GM18858 (cell line): ENCODE measurements around the gene MRPS15.

ENCODE experiments used
- ATAC-seq: cut with Tn5 transposase; IDR thresholded peaks from one replicate; pipeline ENCODE4 v1.9.1; 2021; ENCODE audit not compliant: unreplicated experiment

MRPS15 gene

DNA sequence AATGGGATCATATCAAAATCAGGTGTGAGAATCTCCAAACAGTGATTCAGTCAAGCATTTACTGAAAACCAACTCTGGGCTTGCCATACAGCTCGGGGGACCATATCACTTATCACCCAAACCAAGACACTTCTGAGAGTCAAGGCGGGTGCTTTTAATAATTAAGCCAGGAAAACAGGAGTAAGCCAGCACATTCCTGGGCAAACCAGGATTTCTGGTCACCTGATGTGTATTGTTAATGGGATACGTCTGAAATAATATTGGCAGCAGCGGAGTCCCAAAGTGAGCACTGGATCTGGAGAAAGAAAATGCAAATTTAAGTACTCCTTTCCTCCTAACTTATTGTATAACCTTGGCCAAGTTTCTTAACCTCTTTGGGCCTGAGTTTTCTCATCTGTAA, 31.6 kb downstream of the MRPS15 start:
- no peak for ATAC-seq

DNA sequence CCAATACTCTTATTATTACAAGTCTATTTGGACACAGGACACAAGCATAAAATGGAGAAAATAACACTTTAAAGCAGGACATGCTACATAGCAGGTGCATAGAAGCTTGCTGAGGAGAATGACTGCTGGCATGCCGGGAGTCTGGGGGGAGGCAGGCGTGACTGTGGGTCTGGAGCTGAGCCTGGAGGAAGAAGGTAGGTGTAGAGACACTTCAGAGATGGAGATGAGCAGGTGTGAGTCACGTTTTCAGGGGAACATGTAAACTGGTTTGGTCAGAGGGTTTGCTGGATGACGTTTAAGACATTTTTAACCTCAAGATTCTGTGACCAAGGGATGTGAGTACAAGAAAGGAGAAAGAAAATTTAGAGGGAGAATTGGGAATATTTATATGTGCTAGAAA, 38.4 kb downstream of the MRPS15 start:
- ATAC-seq: no peak

DNA sequence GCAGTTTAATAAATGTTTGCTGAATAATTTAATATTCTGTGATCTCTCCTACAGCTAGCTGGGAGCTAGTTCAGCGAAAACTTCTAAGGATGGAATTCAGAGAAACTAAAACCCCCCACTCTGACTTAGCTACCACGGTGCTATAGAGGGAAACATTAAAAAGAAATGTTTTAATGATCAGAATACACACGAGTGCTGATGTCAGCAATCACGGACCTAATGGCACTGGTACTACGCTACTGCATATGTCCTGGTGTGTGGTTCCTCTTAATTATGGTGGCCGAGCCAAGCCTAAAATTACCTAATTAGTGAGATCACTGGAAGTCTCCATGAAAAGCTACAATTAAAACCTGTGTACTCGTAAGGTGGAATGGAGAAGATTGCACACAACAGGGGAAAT, 42.5 kb downstream of the MRPS15 start:
- ATAC-seq: no peak

DNA sequence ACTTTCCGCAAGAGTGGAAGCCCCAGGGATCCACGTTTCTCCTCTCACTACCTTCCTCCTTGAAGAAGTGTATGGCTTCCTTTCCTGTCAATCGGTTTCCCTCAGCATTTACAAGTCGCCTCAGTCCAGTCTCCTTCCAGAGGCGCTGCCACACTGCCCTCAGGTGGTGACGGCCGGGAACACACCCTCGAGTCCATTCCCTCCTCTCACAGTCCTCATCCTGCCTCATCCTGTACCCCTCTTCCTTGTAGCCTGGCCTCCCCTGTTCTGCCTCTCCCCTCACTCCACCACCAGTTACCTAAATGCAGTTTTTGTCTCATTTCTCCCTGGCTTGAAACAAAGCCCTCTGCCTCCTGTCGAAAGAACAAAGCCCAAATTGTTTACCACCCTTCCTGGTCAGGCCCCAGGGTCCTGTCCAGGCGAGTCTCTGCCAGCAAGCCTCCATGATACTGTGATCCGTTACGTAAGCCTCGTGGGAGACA, 43.3 kb downstream of the MRPS15 start:
- ATAC-seq: no peak

DNA sequence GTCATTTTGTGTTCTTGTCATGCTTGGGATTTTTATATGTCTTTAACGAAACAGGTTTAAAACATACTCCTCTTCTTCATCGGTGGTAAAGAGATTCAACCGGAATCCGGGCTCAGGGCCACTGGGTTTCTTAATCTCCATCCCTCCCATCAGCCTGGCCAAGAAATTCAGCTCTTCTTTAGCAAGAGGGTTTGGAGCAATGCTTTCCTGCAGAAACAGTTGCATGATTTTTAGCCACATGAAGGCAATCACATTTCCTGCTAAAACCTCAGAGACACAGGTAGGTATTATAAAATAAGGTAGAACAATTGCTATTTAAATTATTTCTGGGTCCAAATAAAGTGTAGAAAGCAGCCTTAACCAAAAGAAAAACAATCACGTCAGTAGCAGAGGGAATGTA, 43.8 kb downstream of the MRPS15 start:
- no peak for ATAC-seq

DNA sequence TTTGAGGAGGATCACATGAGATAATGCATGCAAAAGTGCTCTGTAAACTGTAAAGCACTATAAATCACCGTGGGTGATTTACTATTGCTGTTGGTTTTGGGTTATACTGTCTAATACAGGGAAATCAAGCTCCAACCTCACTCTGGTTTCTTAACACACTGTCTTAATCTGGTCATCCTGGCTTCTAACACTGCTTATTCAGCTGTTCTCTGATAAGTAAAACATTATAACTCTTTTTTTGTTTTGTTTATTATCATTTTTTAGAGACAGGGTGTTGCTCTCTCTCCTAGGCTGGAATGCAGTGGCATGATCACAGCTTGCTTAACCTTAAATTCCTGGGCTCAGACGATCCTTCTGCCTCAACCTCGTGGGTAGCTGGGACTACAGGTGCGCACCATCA, 44.6 kb downstream of the MRPS15 start:
- ATAC-seq: no peak

DNA sequence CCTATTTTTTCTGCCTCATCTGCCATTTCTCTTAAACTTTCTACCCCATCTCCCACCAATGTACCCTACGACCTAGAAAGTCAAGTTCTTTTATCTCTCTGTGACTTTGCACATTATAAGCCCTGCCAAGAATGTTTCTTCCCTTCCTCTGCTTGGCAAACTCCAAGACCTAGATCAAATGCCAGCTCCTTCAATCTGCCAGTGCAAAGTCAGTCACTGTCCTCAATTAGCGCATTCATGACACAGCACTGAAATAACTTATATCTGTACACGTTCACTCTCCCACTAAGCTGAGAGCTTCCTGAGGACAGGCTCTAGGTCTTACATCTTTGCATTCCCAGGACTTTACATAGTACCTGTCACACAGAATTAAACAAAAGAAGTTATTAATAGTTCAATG, 45.0 kb downstream of the MRPS15 start:
- no peak for ATAC-seq

DNA sequence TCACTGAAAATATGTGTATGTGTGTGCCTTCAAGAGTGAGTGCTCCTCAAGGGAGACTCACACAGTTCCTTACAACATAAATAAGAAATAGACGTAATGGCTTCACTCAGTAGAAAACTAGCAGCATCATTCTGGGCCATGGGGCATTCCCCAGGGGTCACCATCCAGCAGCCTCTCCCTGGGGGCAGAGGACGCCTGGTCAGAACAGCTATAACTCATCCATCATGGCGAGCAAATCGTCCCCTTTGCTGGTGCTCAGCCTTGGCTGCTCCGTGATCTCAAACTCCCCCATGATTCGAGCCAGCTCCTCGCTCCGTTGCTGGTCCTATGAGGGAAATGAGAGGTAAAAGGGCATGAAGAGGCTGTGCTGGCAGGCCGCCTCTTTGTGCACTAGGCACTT, 46.3 kb downstream of the MRPS15 start:
- no peak for ATAC-seq

DNA sequence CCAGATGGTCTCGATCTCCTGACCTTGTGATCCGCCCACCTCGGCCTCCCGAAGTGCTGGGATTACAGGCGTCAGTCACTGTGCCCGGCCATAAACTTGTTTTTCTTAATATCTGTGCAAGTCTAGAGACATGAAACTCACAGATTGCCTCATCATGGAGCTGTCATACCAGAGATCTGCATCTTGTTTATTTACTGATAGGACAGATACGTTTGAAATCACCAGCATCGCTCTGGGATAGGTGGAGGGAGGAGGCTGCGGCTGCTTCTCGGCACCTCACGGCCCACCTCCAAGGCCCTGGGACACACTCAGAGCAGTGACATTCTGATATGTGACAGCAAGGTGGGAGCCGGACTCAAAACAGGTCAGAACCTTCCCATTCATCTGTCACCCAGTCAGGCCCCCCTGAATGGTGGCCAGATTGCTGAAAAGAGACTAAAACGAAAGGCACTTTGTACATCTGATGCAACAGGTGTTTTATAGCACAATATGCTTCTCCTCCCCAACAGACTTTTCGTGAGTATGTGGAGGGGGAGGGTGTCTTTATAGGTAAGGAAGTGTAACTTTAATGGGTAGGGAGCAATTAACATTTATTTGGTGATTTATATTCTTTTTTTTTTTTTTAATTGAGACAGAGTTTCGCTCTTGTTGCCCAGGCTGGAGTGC, 48.4 kb downstream of the MRPS15 start:
- ATAC-seq: no peak

DNA sequence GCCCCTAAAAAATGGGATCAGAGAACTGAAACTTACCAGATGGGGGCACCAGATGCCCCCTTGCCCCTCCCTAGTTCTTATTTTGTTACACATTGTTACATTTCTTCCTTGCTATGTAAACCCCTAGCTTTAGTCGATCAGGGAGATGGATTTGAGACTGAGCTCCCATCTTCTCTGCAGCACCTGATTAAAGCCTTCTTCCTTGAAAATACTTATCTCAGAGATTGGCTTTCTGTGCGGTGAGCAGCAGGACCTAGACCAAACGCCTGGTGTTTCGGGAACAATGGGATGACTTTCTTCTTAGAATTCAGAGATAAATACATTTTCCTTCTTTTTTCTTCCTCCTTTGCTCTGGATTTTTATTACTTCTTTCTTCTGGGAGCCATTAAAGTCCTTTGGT, 49.8 kb downstream of the MRPS15 start:
- ATAC-seq: no peak

DNA sequence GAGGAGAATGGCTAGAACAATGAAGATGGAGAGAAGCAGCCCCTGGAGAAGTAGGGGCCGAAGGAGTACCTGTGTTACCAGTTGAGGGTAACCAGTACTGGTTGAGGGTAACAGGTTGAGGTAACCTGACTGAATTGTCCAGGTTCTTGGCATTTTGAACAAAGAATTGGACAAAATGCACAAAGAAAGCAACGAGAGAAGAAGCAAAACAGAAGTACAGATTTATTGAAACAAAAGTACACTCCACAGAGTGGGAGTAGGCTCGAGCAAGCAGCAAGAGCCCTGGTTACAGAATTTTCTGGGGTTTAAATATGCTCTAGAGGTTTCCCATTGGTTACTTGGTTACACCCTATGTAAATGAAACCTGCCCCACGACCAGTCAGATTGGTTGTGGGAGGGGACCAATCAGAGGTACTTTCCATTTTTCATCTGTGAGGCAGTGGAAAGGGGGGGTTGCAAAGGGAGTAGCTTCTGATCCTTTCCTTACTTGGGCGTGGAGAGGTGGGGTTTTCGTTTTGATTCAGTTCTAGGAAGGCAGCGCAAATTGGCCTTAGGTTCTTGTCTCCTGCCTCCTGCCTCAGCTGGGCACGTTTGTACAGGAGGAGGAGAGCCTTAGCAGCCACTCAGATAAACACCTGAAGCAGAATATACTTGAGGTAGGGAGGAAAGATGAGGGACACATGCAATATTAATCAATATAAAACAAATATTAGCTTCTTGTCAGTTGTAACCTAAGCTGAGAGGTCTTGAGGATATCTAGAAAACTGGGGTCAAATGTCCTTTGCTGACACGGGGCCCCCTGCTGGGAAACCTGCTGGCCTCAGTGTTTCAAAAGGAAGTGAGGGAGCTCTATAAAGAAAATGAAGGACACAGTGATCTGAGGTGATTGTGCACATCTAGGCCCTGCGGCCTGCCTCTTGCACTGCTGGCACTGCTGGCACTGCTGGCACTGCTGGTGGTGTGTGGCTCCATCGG, 52.2 kb downstream of the MRPS15 start:
- no peak for ATAC-seq

DNA sequence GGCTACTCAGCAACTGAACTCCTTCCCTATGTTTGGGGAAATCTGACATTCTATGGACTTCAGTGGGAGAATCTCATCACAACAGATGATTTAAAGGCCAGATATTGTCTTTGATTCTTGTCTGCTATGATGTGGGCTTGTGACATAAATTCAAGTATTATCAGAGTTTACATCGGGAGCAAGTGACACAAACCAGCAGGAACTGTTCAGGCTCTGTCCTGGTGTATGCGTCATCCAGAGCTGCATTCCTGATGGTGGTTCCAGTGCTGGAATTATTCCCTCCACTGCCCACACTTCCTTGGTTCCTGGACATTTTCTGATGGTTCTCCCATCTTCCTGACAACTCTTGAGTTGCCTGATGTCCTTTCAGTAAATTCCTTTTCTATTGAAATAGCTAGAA, 55.7 kb downstream of the MRPS15 start:
- no peak for ATAC-seq

DNA sequence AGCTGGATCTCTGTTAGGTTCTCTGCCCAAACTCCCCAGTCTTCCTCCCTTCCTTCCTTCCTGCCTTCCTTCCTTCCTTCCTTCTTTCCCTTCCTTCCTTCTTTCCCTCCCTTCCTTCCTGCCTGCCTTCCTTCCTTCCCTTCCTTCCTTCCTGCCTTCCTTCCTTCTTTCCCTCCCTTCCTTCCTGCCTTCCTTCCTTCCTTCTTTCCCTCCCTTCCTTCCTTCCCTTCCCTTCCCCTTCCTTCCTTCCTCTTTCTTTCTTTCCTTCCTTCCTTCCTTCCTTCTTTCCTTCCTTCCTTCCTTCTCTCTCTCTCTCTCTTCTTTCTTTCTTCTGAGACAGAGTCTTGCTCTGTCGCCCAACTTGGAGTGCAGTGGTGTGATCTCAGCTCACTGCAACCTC, 57.7 kb downstream of the MRPS15 start:
- ATAC-seq: no peak
